ENCODE data around the gene ALDH3B2. TPM values are rescaled to one million over a fixed set of nuclear protein-coding genes. Genes with fewer than 3 reads are reported as not detected.
"Not testable (repeated sequence)": the region's sequence is repeated elsewhere in the genome, so short reads cannot be mapped to it uniquely, and the experiment has no call there.

Gene ALDH3B2
- total RNA-seq, 1 donor from 2014 or later, result not detected

GRCh38 chr11:67622905-67623304 is 51.5 kb downstream of the ALDH3B2 start:
- intact Hi-C loops (cut with DNase I); H3K9me3 ChIP-seq; H3K4me3 ChIP-seq; H3K27ac ChIP-seq; H3K27me3 ChIP-seq; DNase-seq (ENCODE audit: low spot score in 2 of 2); H3K4me1 ChIP-seq; H3K36me3 ChIP-seq: not testable (repeated sequence)

GRCh38 chr11:67621928-67622327 is 52.5 kb downstream of the ALDH3B2 start:
- intact Hi-C loops (cut with DNase I); DNase-seq (ENCODE audit: low spot score in 2 of 2); H3K4me1 ChIP-seq; H3K27me3 ChIP-seq; H3K4me3 ChIP-seq; H3K27ac ChIP-seq; H3K9me3 ChIP-seq; H3K36me3 ChIP-seq: not testable (repeated sequence)

- H3K27me3 ChIP-seq; DNase-seq (ENCODE audit: low spot score in 2 of 2); H3K27ac ChIP-seq; H3K9me3 ChIP-seq; H3K36me3 ChIP-seq; intact Hi-C loops (cut with DNase I); H3K4me3 ChIP-seq; H3K4me1 ChIP-seq: not testable (repeated sequence)
These were observed 53.8 kb downstream of the ALDH3B2 start for GRCh38 chr11:67620621-67621020.

- H3K36me3 ChIP-seq; H3K4me1 ChIP-seq; intact Hi-C loops (cut with DNase I); H3K4me3 ChIP-seq; H3K27ac ChIP-seq; H3K9me3 ChIP-seq; H3K27me3 ChIP-seq; DNase-seq (ENCODE audit: low spot score in 2 of 2): not testable (repeated sequence)
These were observed 54.5 kb downstream of the ALDH3B2 start for GRCh38 chr11:67619683-67620618.

GRCh38 chr11:67618901-67619659 is 55.3 kb downstream of the ALDH3B2 start:
- intact Hi-C loops (cut with DNase I); H3K27ac ChIP-seq; H3K36me3 ChIP-seq; H3K4me3 ChIP-seq; DNase-seq (ENCODE audit: low spot score in 2 of 2); H3K27me3 ChIP-seq; H3K9me3 ChIP-seq; H3K4me1 ChIP-seq: not testable (repeated sequence)

GRCh38 chr11:67617243-67617953 is 57.0 kb downstream of the ALDH3B2 start:
- Histone ChIP-seq H3K36me3 (peaks cover 3 to 7% of the 10 kb centered on the region in 2 donors), H3K4me3 (no peak overlapping the region), H3K4me1 (peaks cover 0 to 6% of the 10 kb centered on the region in 2 donors), H3K27me3 (no peaks in the 10 kb centered on the region), H3K9me3 (no peaks in the 10 kb centered on the region), H3K27ac (no peak overlapping the region)
- no peak for TF ChIP-seq CTCF (IDR thresholded peaks at IDR 0.05)
- intact Hi-C loops (cut with DNase I), result no loop called here
- DNase-seq (ENCODE audit: low spot score in 2 of 2), result no peak

- no peaks in the 10 kb centered on the region for H3K27me3 ChIP-seq
- no peaks in the 10 kb centered on the region for H3K9me3 ChIP-seq
- no peak overlapping the region for H3K4me3 ChIP-seq
- peaks cover 10 to 14% of the 10 kb centered on the region in 2 donors for H3K36me3 ChIP-seq
- peaks cover 0 to 6% of the 10 kb centered on the region in 2 donors for H3K4me1 ChIP-seq
- TF ChIP-seq CTCF (IDR thresholded peaks at IDR 0.05), result no peak
- no peak overlapping the region for H3K27ac ChIP-seq
- intact Hi-C loops (cut with DNase I), result no loop called here
- DNase-seq (ENCODE audit: low spot score in 2 of 2), result no peak
These were observed 57.8 kb downstream of the ALDH3B2 start for GRCh38 chr11:67616431-67617242.
